Prostate gland (tissue), 2 donors: Measurements from ENCODE around the gene SACM1L. TPM values are rescaled to one million over a fixed set of nuclear protein-coding genes. Genes with fewer than 3 reads are reported as not detected.

Experiments
- DNase-seq: peaks from one replicate; pipeline ENCODE4 v3.0.0-alpha.2; 2019; ENCODE audit warnings: low spot score
- H3K27ac ChIP-seq, 2 donors: fragments of 200-600 bp; sonication (generic); 2 replicates each; pipeline ENCODE4 v1.5.1; 2017 to 2019
- H3K27me3 ChIP-seq: fragments of 200-600 bp; sonication (generic); replicated peaks from 2 replicates; pipeline ENCODE4 v1.5.1; 2019; ENCODE audit not compliant: insufficient read depth
- H3K36me3 ChIP-seq, 2 donors: fragments of 200-600 bp; sonication (generic); 1 replicate in 1 of 2; 2 replicates in 1 of 2; pipeline versions ENCODE4 v1.5.1 to v1.8.1; 2017 to 2019
- H3K4me1 ChIP-seq: fragments of 200-600 bp; sonication (generic); replicated peaks from 2 replicates; pipeline ENCODE4 v1.5.1; 2019
- H3K4me3 ChIP-seq, 2 donors: fragments of 200-600 bp; sonication (generic); 2 replicates each; pipeline ENCODE4 v1.5.1; 2017 to 2019
- H3K9me3 ChIP-seq: fragments of 200-600 bp; sonication (generic); 2 replicates; pipeline ENCODE4 v1.5.1; 2017
- POLR2A ChIP-seq: fragments of 450-650 bp; IDR thresholded peaks from one replicate; pipeline ENCODE4 v1.6.1; 2016; ENCODE audit warnings: antibody characterized with exemption, mild to moderate bottlenecking
- POLR2AphosphoS5 ChIP-seq: sonication (generic); formaldehyde crosslinking; IDR thresholded peaks from one replicate; pipeline ENCODE4 v1.6.1; 2017; ENCODE audit warnings: antibody characterized with exemption
- WGBS: methylation state at CpG from one replicate; pipeline ENCODE4 v1.1.5; 2018; 5-methylcytosine and 5-hydroxymethylcytosine counted together
- intact Hi-C: fragments of 100-400 bp; cut with DNase I; formaldehyde crosslinking; loops from one replicate; pipeline ENCODE4 v1.14.2; 2022
- total RNA-seq, 2 donors: library from RNA; depleted of rRNA; stranded (reverse); fragments of >200 nt; gene quantifications; one replicate each; pipeline ENCODE4 v1.1.0, GENCODE V29; 2016
- TF ChIP-seq, protein P1 (sequence below), 4 experiments: fragments of 200-600 bp in 2 of 4; fragments of 450-650 bp in 2 of 4; sonication (generic) in 2 of 4; IDR thresholded peaks; 1 replicate in 3 of 4; 2 replicates in 1 of 4; pipeline ENCODE4 v1.5.1; 2016 to 2019; ENCODE audit warnings: antibody characterized with exemption in 4 of 4, mild to moderate bottlenecking in 2 of 4, moderate library complexity in 2 of 4

The SACM1L gene
- total RNA-seq, 2 donors from 2014 or later: 56.6 to 62.8 TPM

DNA sequence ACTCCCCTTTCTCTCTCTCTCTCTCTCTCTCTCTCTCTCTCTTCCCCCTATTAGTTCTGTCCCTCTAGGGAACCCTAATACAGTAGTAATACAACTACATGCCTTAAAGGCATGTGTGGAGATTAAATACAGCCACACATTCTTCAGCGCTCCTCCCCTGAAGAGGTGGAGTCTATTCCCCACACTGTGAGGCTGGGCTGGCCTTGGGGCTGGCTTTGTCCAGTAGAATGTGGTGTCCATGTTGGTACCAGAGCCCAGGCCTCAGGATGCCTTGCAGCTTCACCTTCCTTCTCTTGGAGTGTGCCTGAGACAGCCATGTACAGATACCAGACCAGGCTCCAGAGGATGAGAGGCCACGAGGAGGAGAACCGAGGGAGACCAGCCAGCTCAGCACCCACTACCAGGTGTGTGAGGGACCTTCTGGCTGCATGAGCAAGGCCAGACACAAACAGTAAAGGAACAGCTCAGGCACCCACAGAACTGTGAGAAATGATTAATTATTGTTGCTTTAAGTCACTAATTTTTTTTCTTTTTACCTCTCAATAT lies 96.5 kb downstream of the SACM1L start:
- H3K27ac ChIP-seq: no peak overlapping the region
- no peaks in the 10 kb centered on the region for H3K9me3 ChIP-seq
- no peak for DNase-seq
- no peaks in the 10 kb centered on the region for H3K36me3 ChIP-seq
- 84% methylated on average over 3 of the region's 3 CpGs for WGBS
- no peaks in the 10 kb centered on the region for H3K4me1 ChIP-seq
- no peaks in the 10 kb centered on the region for H3K27me3 ChIP-seq
- TF ChIP-seq POLR2A: no peak
- TF ChIP-seq, protein P1, sequence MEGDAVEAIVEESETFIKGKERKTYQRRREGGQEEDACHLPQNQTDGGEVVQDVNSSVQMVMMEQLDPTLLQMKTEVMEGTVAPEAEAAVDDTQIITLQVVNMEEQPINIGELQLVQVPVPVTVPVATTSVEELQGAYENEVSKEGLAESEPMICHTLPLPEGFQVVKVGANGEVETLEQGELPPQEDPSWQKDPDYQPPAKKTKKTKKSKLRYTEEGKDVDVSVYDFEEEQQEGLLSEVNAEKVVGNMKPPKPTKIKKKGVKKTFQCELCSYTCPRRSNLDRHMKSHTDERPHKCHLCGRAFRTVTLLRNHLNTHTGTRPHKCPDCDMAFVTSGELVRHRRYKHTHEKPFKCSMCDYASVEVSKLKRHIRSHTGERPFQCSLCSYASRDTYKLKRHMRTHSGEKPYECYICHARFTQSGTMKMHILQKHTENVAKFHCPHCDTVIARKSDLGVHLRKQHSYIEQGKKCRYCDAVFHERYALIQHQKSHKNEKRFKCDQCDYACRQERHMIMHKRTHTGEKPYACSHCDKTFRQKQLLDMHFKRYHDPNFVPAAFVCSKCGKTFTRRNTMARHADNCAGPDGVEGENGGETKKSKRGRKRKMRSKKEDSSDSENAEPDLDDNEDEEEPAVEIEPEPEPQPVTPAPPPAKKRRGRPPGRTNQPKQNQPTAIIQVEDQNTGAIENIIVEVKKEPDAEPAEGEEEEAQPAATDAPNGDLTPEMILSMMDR (IDR thresholded peaks at IDR 0.05): no peak
- TF ChIP-seq POLR2AphosphoS5: no peak
- no peak overlapping the region for H3K4me3 ChIP-seq
- intact Hi-C loops: no loop called here

DNA sequence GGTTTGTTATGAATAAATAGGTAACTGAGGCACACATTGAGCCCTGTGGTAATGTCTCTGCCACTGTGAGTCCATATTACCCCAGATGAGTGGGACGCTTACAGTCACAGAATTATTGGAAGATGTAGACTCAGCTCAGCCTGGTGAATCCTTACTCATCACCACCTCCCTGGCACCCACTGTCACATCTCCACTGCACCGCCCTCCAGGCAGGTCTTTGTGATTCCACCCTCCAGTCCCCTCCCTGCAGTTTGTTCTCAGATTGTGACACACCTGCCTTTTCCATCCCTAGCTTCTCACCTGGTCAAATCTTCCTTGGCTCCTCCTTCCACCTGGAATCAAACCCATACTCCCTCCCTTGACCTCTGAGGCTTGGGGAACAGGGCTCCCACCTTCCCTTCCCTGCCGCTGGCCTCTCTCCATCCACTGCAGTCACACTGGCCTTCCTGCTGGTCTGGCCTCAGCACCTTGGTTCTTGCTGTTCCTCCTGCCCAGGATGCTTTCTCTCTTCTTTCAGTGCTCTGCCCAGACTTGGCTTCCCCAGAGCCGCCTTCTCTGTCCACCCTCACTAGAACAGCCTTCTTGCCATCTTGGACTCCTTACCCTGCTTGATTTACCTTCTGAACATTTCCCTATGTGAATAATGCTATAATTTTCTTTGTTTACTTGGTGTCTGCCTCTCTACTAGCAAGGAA lies 97.8 kb downstream of the SACM1L start:
- no peaks in the 10 kb centered on the region for H3K9me3 ChIP-seq
- H3K27me3 ChIP-seq: no peaks in the 10 kb centered on the region
- TF ChIP-seq, protein P1 (IDR thresholded peaks at IDR 0.05): no peak
- TF ChIP-seq POLR2AphosphoS5 (no peak), POLR2A (no peak)
- no peak overlapping the region for H3K4me3 ChIP-seq
- DNase-seq: no peak
- H3K4me1 ChIP-seq: no peaks in the 10 kb centered on the region
- H3K36me3 ChIP-seq: no peaks in the 10 kb centered on the region
- intact Hi-C loops: no loop called here
- WGBS: 69% methylated on average over 4 of the region's 4 CpGs
- H3K27ac ChIP-seq: no peak overlapping the region

DNA sequence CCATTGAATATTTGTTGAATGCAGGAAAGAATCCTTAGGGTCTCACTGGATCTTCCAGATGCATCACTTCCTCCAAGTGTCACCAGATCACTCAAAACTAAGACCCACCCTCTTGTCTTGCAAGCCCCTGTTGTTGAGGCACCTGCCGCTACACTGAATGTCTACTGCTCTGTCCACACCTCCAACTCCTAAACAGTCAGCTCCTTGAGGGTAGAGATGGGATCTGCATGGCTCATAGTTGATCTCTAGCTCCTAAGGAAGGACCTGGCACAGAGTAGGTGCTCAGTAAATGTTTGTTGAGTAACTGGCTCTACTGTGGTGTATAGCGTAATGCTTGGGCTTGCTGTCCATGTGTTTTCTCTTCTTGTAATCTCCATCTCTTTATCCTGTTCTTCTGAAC lies 98.4 kb downstream of the SACM1L start:
- no peak overlapping the region for H3K4me3 ChIP-seq
- TF ChIP-seq, protein P1 (IDR thresholded peaks at IDR 0.05): no peak
- no peak for TF ChIP-seq POLR2AphosphoS5
- H3K9me3 ChIP-seq: no peaks in the 10 kb centered on the region
- H3K27ac ChIP-seq: no peak overlapping the region
- intact Hi-C loops: no loop called here
- H3K4me1 ChIP-seq: no peaks in the 10 kb centered on the region
- 96% methylated on average over 2 of the region's 2 CpGs for WGBS
- no peak for DNase-seq
- H3K27me3 ChIP-seq: no peaks in the 10 kb centered on the region
- no peaks in the 10 kb centered on the region for H3K36me3 ChIP-seq

DNA sequence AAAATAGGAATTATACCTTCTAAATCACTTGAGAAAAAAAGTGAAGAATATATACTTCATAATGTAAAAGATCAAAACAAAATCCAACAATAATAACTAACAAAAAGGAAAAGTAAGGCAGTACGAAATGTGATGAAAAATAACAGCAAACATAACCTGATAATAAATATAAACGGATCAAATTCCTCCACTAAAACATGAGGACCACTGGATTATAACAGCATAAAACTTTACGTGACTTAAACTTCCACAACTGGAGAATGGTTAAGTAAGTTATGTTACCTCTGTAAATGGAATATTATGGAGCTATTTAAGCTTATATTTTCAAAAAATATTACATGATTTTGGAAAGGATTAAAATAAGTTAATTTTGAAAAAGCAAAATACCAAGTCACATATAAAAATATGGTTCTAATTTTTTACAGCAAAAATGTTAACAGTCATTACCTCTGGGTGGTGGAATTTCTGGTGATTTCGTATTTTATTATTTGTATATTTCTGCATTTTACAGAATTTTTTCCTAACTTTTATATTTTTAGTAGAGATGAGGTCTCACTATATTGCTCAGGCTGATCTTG lies 100.1 kb downstream of the SACM1L start:
- no peak for DNase-seq
- no peaks in the 10 kb centered on the region for H3K9me3 ChIP-seq
- no peak overlapping the region for H3K4me3 ChIP-seq
- WGBS: 93% methylated on average over 4 of the region's 4 CpGs
- H3K36me3 ChIP-seq: no peaks in the 10 kb centered on the region
- TF ChIP-seq POLR2AphosphoS5: no peak
- TF ChIP-seq, protein P1 (IDR thresholded peaks at IDR 0.05): no peak
- TF ChIP-seq POLR2A: no peak
- no peaks in the 10 kb centered on the region for H3K4me1 ChIP-seq
- no peak overlapping the region for H3K27ac ChIP-seq
- no peaks in the 10 kb centered on the region for H3K27me3 ChIP-seq
- intact Hi-C loops: no loop called here

DNA sequence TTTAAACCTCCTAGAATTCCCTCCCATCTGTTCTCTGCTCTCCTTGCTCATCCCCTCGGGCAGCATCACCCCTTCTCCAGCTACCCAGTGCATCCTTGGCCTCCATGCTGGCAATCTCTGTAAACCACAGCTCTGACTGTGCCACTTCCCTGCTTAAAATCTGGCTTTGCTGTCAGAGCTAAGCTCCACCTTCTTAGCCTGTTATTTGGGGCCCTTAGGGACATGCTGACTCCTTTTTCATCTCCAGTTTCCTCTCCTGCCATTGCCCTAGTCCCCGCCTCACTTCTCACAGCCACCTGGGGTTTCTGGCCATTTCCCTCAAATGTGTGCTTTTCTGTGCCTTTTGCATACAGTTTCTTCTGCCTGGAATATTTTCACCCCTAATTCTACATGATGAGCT lies 101.4 kb downstream of the SACM1L start:
- Histone ChIP-seq H3K9me3 (no peaks in the 10 kb centered on the region), H3K36me3 (no peaks in the 10 kb centered on the region), H3K4me1 (no peaks in the 10 kb centered on the region), H3K27me3 (no peaks in the 10 kb centered on the region), H3K4me3 (no peak overlapping the region), H3K27ac (no peak overlapping the region)
- intact Hi-C loops: no loop called here
- TF ChIP-seq POLR2A: no peak
- no peak for TF ChIP-seq POLR2AphosphoS5
- TF ChIP-seq, protein P1 (IDR thresholded peaks at IDR 0.05): no peak
- no peak for DNase-seq
- 85% methylated on average over 2 of the region's 2 CpGs for WGBS
